ENCODE measurements around the gene AKAP11. TPM values are rescaled to one million over a fixed set of nuclear protein-coding genes. Genes with fewer than 3 reads are reported as not detected.

Gene AKAP11
- total RNA-seq, 1 donor from 2014 or later, result 19.8 TPM

GRCh38 chr13:42337808-42338600, 66.1 kb downstream of the AKAP11 start:
- TF ChIP-seq, protein P1, sequence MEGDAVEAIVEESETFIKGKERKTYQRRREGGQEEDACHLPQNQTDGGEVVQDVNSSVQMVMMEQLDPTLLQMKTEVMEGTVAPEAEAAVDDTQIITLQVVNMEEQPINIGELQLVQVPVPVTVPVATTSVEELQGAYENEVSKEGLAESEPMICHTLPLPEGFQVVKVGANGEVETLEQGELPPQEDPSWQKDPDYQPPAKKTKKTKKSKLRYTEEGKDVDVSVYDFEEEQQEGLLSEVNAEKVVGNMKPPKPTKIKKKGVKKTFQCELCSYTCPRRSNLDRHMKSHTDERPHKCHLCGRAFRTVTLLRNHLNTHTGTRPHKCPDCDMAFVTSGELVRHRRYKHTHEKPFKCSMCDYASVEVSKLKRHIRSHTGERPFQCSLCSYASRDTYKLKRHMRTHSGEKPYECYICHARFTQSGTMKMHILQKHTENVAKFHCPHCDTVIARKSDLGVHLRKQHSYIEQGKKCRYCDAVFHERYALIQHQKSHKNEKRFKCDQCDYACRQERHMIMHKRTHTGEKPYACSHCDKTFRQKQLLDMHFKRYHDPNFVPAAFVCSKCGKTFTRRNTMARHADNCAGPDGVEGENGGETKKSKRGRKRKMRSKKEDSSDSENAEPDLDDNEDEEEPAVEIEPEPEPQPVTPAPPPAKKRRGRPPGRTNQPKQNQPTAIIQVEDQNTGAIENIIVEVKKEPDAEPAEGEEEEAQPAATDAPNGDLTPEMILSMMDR (IDR thresholded peaks at IDR 0.05; ENCODE audit: insufficient read depth, low read length, poor library complexity, severe bottlenecking), result no peak
- DNase-seq (ENCODE audit: low read depth), result no peak
- Histone ChIP-seq H3K4me3 (ENCODE audit: low read depth, low read length) (no peak overlapping the region), H3K36me3 (ENCODE audit: control insufficient read depth, insufficient read depth, low read length) (no peaks in the 10 kb centered on the region), H3K27me3 (ENCODE audit: control insufficient read depth, insufficient read depth, low read length) (no peaks in the 10 kb centered on the region)

DNA sequence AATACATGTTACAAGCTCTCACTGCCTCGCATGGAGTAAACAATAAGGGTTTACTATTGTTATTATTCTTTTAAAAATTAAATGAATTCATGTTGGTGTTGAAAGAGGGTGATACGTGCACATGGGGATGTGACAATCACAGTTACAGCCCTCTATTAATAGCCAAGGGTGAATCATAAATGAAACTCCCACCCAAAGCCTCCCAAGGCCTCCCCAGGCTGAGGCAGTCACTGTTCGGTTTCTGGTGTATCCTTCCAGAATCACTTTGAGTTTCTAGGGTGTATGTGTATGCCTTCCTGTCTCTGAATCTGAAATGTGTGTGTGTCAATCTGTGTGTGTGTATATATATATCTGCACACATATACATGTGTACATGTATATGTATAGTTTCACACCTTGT, 73.4 kb downstream of the AKAP11 start:
- no peaks in the 10 kb centered on the region for H3K36me3 ChIP-seq (ENCODE audit: control insufficient read depth, insufficient read depth, low read length)
- no peak overlapping the region for H3K4me3 ChIP-seq (ENCODE audit: low read depth, low read length)
- DNase-seq (ENCODE audit: low read depth), result no peak
- no peaks in the 10 kb centered on the region for H3K27me3 ChIP-seq (ENCODE audit: control insufficient read depth, insufficient read depth, low read length)
- TF ChIP-seq, protein P1 (IDR thresholded peaks at IDR 0.05; ENCODE audit: insufficient read depth, low read length, poor library complexity, severe bottlenecking), result no peak

GRCh38 chr13:42348576-42348975, 76.6 kb downstream of the AKAP11 start:
- DNase-seq (ENCODE audit: low read depth), result no peak
- TF ChIP-seq, protein P1 (IDR thresholded peaks at IDR 0.05; ENCODE audit: insufficient read depth, low read length, poor library complexity, severe bottlenecking), result no peak
- Histone ChIP-seq H3K36me3 (ENCODE audit: control insufficient read depth, insufficient read depth, low read length) (no peaks in the 10 kb centered on the region), H3K27me3 (ENCODE audit: control insufficient read depth, insufficient read depth, low read length) (no peaks in the 10 kb centered on the region), H3K4me3 (ENCODE audit: low read depth, low read length) (no peak overlapping the region)

GRCh38 chr13:42350141-42350540, 78.2 kb downstream of the AKAP11 start:
- TF ChIP-seq, protein P1 (IDR thresholded peaks at IDR 0.05; ENCODE audit: insufficient read depth, low read length, poor library complexity, severe bottlenecking), result no peak
- Histone ChIP-seq H3K36me3 (ENCODE audit: control insufficient read depth, insufficient read depth, low read length) (no peaks in the 10 kb centered on the region), H3K4me3 (ENCODE audit: low read depth, low read length) (no peak overlapping the region), H3K27me3 (ENCODE audit: control insufficient read depth, insufficient read depth, low read length) (no peaks in the 10 kb centered on the region)
- no peak for DNase-seq (ENCODE audit: low read depth)

GRCh38 chr13:42354241-42355091, 82.5 kb downstream of the AKAP11 start:
- H3K36me3 ChIP-seq (ENCODE audit: control insufficient read depth, insufficient read depth, low read length), result no peaks in the 10 kb centered on the region
- no peaks in the 10 kb centered on the region for H3K27me3 ChIP-seq (ENCODE audit: control insufficient read depth, insufficient read depth, low read length)
- DNase-seq (ENCODE audit: low read depth), result peak; percentile 21
- H3K4me3 ChIP-seq (ENCODE audit: low read depth, low read length), result no peak overlapping the region
- TF ChIP-seq, protein P1 (IDR thresholded peaks at IDR 0.05; ENCODE audit: insufficient read depth, low read length, poor library complexity, severe bottlenecking), result no peak
